Suppressor macrophage treated with lipopolysaccharide for 4 hours (primary cell): ENCODE measurements around the gene HTT.
A peak's percentile ranks its signal among the peaks of the same experiment; 100 is the strongest.
"Not testable (repeated sequence)": the region's sequence is repeated elsewhere in the genome, so short reads cannot be mapped to it uniquely, and the experiment has no call there.

Experiments
- DNase-seq: peaks from one replicate; pipeline ENCODE4 v3.0.0-alpha.2; 2020

The HTT gene

DNA sequence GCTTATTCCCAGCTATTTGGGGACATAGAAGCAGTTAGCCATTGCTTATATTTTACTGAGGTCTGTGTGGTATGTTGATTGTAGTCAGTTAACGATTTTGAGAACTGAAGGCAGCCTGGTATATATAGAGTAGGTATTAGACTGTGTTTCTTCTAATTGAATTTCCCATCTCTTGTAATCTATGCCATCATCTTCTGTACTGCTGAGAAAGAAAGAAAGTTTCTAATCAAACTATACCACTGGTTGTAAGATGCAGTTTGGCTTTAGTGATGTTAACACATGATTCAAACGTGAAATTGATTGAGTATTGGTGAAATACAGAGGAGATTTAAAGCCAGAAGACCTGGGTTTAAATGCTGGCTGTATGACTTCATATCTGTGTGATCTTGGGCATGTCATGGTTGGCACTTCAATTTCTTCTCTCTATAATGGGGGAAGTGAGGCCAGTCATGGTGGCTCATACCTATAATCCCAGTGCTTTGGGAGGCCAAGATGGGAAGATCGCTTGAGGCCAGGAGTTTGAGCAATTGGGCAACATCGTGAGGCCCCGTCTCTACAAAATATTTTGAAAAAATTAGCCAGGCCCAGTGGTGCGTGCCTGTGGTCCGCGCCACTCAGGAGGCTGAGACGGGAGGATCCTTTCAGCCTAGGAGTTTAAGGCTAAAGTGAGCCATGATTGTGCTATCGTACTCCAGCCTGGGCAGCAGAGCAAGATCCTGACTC lies 11.6 kb downstream of the HTT start:
- no peak for DNase-seq

- no peak for DNase-seq
These were observed 12.8 kb downstream of the HTT start for GRCh38 chr4:3087115-3087797.

- no peak for DNase-seq
These were observed 17.0 kb downstream of the HTT start for GRCh38 chr4:3091464-3091863.

DNA sequence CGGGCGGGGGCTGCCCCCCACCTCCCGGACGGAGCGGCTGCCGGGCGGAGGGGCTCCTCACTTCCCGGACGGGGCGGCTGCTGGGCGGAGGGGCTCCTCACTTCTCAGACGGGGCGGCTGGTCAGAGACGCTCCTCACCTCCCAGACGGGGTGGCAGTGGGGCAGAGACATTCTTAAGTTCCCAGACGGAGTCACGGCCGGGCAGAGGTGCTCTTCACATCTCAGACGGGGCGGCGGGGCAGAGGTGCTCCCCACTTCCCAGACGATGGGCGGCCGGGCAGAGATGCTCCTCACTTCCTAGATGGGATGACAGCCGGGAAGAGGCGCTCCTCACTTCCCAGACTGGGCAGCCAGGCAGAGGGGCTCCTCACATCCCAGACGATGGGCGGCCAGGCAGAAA lies 20.2 kb downstream of the HTT start:
- DNase-seq: not testable (repeated sequence)

GRCh38 chr4:3096202-3096601 lies 21.7 kb downstream of the HTT start:
- DNase-seq: no peak

GRCh38 chr4:3098346-3098745 lies 23.9 kb downstream of the HTT start:
- no peak for DNase-seq

GRCh38 chr4:3106339-3107186 lies 32.1 kb downstream of the HTT start:
- DNase-seq: peak; percentile 96

DNA sequence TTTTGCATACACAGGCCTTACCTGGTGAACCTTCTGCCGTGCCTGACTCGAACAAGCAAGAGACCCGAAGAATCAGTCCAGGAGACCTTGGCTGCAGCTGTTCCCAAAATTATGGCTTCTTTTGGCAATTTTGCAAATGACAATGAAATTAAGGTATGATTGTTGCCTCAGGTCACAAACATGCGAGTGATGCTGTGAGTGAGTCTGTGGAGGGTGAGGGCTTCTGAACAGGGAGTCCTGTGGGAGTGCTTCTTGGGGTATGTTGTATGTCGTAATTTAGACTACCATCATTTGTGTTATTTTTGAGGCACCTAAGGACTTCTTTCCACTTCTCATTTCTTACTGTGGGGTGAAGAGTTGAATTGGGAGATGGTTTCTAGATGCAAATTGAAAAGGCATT lies 32.8 kb downstream of the HTT start:
- DNase-seq: no peak

DNA sequence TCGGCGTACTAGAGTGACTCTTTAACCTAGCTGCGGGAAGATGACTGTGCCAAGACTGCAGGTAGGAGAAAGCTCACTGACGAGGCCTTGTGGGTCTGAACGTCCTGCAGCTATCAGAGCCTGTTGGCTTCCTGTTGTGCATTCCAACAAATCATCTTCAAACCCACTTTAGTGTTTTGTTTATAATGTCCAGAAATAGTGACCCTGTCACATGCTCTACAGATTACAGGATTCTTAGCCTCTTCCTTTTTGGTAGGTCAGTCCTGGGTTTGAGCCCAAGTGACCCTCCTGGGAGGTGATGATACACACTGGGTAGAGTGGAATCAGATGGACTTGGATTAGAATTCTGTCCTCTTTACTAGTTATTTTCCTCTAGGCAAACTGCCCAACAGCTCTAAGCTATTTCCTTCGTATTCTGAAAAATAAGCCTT lies 33.2 kb downstream of the HTT start:
- DNase-seq: no peak

DNA sequence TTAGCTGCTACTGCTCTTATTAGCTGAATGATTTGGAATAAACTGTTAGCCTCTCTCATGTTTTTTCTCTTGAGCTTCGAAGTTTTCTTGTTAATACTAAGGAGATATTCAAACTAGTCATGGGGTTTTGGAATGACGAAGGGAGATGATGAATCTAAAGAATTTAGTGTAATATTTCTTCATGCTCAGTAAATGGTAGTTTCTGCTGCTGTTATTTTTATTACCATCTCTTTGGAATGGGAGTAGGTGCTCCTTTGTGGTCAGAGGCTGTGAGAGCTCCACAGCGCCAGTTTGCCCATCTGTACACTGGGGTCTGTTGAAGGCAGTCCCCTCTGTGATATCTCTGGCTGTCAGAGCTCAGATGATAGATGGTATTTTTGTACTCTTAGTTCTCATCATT lies 33.7 kb downstream of the HTT start:
- no peak for DNase-seq

DNA sequence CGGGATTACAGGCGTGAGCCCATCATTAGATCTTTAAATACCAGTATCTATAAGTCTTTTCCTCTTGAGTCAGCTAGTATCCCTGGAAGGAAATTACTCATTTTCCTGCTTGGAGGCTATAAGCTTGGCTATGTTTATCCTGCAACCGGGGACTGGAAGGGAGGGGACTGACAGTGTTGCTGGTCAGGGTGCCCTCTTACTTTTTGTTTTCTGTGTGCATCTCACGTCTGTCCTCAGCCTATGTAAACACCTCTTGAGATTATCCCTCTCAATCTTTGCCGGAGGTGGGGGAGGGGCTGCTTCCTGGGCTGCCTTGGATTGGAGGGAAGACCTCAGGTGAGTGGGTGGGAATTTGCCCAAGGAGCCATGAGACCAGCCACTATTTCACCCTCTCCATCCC lies 37.0 kb downstream of the HTT start:
- DNase-seq: no peak

DNA sequence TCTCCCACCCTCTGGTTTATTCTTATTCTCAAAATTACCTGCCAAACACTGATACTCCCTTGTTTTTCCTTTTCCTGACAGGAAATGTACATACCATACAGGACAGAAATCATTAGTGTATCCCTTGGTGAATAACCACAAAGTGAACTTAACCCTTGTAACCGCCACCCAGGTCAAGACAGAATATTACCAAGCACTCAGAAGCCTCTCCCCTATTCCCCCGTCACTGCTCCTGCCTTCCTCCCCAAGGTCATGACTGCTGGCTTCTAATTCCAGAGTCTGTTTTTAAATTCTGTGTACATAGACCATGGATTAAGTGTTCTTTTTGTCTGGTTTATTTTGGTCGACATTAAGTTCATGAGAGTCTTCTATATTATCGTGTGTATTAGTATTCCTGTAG lies 37.7 kb downstream of the HTT start:
- no peak for DNase-seq

DNA sequence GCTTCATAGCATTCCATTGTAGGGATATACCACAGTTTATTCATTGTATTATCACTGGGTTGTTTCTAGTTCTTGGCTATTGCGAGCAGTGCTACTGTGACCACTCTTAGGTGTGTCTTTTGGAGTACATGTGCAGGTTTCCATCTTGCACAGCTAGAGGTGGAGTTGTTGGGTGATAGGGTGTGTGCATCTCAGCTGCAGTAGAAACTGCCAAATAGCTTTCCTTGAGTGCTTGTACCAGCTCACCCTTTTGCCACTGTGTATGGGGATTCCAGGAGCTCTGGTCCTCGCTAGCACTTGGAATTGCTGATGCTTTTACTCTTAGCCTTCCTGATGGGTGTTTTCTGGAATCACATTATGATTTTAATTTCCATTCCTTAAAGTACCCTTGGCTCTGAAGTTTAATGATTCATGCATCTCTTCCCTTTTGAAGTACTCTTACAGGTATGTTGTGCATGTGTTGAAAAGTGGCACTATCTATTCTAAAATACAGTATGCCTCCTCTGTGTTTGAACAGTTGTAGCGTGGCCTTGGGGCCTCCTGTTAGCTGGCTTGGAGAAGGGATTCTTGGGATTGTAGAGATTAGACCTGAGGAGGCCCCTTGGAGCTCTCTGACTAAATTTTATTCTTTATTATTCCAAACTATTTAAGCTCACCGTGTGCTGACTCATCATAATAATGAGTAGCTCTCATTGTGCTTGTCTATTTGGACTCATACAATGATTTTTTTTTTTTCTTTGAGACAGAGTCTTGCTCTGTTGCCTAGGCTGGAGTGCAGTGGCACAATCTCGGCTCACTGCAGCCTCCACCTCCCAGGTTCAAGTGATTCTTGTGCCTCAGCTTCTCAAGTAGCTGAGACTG lies 38.4 kb downstream of the HTT start:
- DNase-seq: no peak

DNA sequence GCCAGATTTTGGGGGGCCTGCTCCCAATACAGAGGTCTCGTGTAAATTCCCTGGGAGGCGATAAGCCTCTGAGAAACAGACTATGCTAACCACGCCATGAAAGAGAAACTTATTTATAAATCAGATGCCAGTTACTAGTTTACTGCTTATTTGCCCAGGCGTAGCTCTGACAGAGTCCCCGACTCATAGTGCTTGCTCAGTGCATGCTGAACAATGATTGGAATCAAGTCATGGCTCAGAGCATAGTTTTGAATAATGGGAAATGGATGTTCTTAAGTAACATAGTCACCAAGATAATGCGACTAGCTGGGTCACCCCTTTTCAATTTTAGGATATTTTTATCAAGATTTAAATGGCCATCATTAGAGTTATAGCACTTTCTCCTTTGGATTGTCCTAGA lies 39.9 kb downstream of the HTT start:
- no peak for DNase-seq

- DNase-seq: no peak
These were observed 41.3 kb downstream of the HTT start for GRCh38 chr4:3115637-3116270.

DNA sequence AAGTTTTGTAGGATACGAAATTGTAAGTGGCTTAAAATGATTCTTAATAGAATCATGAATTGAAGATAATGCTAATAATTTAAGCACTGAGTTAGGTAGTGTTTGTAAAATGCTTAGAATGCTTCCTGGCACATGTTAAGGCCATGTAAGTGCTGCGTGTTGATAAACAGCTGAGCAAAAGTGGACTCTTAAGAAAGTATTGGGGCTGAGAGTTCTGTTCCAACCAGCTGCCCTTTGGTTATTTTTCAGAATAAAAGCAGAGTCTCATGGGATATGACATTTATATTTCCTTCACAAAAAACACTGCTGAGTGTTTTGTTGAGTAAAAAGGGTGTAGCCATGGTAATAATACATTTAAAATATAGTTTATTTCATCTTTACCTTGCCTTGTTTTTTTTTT lies 42.5 kb downstream of the HTT start:
- DNase-seq: no peak

DNA sequence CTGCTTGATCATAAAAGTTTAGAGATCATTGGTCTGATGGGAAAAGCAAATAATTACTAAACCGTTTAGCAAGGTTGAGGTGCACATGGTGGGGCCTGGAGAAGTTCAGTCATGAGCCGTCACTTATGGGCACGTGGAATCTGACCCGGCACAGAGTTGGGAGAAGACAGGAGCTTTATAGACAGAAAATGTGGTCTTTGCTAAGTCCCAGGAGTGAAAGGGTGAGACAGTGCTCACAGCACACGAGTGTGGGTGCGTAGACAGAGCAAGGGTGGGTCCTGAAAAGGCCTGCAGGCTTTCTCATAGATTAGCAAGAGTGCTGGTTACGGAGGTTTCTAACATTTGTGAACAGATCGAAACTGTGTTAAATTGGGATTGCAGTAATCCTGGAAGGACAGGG lies 43.8 kb downstream of the HTT start:
- DNase-seq: no peak

GRCh38 chr4:3119464-3119863 lies 45.0 kb downstream of the HTT start:
- no peak for DNase-seq

GRCh38 chr4:3121110-3121509 lies 46.6 kb downstream of the HTT start:
- DNase-seq: no peak

DNA sequence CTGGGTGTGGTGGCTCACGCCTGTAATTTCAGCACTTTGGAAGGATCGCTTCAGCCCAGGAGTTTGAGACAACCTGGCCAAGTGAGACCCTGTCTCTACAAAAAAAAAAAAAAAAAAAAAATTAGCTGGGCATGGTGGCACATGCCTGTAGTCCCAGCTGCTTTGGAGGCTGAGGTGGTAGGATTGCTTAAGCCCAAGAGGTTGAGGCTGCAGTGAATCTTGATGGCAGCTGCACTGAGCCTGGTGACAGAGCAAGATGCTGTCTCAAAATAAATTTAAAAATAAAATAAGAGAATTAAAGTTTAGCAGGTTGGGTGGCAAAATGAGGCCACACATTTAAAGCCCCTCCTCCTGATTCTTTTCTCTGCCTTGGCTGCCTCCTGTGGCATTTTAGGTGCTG lies 47.1 kb downstream of the HTT start:
- DNase-seq: no peak

- no peak for DNase-seq
These were observed 47.6 kb downstream of the HTT start for GRCh38 chr4:3122081-3122563.

GRCh38 chr4:3123181-3123671 lies 48.7 kb downstream of the HTT start:
- no peak for DNase-seq
